Suppressor macrophage treated with lipopolysaccharide for 1 hour (primary cell): ENCODE measurements around the gene C1orf198.

ENCODE experiments used
- DNase-seq, 3 donors: peaks; one replicate each; pipeline ENCODE4 v3.0.0-alpha.2; 2020 to 2022

C1orf198 gene

DNA sequence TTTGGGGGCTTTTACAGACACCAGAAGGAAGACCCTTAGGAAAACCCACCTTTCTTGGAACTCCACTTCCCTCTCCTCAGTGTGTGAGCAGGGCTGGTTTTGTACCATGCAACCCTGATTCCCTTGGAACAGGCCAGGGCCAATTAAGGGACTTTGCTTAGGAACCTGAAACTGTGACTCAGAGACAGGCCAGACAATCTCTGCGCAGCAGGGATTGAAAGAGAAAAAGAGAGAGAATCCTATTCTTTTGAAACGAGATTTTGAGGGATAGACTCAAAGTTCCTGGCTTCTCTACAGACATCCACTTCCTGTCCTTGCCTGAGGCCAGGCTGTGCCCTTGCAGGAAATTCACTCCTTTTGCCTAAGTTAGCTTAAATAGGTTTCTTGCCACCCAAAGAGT is 23.1 kb upstream of the C1orf198 start:
- DNase-seq, result no peak

DNA sequence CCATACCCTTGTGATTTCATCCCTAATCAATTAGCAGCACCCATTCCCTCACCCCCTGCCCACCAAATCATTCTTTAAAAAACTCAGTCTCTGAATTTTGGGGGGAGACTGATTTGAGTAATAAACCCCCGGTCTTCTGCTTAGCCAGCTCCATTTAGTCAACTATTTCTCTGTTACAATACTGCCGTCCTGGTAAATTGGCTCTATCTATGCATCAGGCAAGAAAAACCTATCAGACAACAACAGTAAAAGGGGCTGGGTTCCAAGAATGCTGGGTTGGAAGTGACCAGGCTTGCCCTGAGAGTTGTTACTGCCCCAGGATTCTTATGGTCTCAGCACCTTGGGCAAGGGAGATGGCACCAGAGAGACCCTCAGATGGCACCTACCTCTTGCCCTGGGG is 16.3 kb upstream of the C1orf198 start:
- no peak for DNase-seq

GRCh38 chr1:230883967-230884366 is 15.6 kb upstream of the C1orf198 start:
- DNase-seq, result no peak

GRCh38 chr1:230879778-230880177 is 11.5 kb upstream of the C1orf198 start:
- DNase-seq, result no peak

DNA sequence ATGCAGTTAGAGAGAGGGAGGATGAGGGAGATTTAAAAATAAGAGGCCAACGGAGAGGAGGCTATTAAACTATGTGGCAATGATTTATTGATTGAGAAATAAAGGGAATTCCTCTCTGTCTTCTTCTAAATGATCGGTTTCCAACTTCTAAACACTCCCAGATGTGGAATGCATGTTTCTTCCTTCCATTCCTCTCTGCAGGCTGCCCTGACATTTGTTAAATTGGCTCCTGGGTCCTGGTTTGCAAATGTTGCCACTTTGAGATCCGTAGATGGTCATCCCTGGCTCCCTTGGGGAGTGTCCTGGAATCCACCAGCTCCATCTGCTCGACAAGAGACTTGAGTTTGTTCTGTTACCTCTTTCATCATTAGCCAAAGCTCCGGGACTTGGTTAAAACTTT is 10.3 kb upstream of the C1orf198 start:
- DNase-seq, result no peak

- DNase-seq, result no peak
These were observed 9.7 kb upstream of the C1orf198 start for GRCh38 chr1:230877924-230878590.

DNA sequence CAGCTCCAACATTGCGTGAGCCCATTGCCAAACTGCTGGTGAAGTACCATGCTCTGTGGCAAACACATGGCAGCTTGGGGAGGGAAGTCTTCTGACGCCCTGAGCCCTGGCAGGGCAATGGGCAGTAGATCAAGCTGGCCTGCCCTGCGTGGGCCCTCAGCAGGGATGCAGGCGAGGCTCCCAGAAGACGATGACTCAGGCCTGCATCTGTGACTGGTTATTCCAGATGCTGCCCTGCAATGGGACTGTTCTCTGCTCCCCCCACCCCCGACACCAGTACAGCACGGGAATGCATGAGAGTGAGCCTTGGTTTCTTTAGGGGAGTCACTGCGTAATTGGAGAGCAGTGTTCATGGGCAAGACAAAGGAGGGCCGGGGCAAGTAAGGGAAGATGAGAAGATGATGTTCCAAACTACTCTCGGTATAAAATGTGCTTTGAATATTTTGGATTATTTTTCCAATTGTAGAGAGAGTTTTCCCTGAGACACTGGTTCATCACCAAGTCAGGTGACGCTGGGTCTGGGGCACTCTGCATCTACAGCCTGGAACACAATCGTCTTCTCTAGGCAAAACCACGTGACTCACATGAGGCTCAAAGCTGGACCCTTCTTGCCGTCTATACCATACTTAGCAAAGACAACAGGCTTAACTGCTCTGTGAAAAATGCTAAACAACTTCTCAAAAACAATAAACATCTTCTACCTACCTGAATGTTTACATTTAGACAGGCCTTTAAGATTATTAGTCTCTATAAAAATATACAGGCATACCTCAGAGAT is 9.0 kb upstream of the C1orf198 start:
- no peak for DNase-seq

- DNase-seq, result no peak
These were observed 8.3 kb upstream of the C1orf198 start for GRCh38 chr1:230876660-230877059.

DNA sequence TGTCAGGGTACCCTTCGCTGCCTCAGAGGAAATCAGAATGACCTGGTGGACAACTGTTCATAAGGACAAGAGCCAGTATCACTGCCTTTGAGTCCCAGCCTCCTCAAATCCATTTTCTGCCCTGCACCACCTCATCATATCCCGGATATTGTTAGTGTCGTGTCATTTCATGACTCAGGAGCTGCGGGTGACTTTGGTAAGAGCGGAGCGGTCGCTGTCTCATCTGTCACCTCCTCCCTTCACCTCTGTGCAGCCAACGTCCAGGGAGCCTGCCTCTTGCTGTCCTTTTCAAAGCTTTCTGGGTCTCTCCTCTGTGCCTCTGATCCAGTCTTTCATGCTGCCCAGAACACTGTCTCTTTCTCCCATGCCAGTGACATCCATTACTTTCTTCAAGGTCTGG is 7.0 kb upstream of the C1orf198 start:
- no peak for DNase-seq

- no peak for DNase-seq
These were observed 2.6 kb upstream of the C1orf198 start for GRCh38 chr1:230870916-230871315.

DNA sequence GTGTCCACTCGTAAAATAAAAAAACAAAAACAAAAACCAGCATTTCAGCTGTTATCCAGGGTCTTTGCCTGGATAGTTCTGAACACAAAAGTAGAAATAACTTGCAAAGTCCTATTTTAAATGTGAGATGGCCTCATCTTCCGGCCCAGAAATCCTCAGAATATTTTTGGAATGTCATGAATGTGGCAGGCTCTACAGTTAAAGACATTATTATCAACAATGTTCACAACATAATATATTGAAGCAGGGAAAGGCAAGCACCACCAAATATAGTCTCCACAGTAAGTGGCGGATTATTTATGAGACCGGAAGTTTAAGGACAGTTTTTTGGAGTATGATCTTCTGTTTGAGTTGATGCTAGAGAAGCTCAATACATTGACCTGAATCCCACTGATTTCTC is 1.2 kb upstream of the C1orf198 start:
- no peak for DNase-seq

DNA sequence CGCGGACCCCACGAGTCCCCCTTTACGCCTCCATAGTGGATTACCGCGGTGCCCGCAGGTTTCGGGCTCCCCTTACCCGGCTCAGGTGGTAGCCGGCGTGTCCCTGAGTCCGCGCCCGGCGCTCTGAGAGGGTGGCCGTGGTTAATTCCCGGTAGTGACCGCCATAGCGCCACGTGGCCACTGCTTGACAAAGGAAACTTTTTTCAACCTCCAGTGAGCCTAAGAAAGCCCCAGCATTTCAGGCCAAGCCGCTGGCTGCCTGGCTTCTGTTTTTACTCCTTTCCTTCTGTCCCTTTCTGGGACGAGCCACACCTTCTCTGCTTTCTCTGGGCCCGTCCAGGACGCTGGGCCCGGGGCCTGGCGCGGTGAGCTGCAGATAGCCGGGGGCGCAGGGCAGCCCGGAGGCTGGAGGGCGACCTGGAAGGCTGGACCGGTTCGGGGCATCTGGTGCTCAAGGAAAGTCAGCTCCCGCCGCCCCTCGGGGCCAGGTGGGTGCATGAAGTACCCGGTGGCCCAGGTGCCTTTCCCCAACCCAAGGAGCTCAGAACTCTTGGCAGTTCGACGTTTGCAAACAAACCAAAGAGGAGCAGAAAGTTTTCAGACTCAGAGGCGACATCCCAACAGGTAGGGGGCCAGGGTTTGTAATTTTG is 540 bp upstream of the C1orf198 start:
- peak; percentile 56 to 69 (median 67) for DNase-seq

DNA sequence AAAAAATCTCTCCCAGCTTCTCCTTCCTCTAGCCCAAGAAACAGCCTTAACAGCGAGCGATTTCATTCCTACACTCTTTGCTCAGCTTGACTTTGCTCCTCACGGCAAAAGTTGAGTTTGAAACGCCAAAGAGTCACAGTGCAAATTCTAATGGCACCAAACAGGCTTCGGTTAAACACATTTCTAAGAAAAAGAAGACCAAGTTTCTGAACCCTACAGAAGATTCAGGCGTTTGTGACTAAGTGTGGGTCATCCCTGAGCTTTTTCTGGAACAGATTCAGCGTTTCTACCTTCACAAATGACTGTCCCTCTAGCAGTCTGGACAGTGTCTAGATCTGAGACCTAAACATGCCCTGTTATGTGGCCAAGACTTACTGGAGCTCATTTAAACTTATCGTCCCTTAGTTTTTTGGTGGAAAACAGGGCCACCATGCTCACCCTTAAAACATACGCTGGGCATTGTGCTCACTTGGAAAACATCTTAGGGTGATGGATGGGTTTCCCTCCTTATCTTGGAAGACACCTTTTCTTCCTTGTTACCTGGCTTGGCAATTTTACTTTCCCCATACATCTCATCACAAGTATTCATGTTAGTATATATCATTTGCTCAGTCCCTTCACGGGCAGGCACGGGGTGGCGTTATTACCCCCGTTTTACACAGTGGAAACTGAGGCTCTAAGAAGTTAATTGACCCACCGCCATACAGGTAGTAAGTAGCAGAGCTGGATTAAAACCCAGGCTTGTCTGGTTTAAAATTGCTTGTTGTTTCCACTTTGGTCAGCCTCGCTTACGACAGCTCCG is 1.0 kb downstream of the C1orf198 start:
- DNase-seq, result no peak

- peak; percentile 52 to 69 (median 53) for DNase-seq
These were observed 1.9 kb downstream of the C1orf198 start for GRCh38 chr1:230866171-230867070.

DNA sequence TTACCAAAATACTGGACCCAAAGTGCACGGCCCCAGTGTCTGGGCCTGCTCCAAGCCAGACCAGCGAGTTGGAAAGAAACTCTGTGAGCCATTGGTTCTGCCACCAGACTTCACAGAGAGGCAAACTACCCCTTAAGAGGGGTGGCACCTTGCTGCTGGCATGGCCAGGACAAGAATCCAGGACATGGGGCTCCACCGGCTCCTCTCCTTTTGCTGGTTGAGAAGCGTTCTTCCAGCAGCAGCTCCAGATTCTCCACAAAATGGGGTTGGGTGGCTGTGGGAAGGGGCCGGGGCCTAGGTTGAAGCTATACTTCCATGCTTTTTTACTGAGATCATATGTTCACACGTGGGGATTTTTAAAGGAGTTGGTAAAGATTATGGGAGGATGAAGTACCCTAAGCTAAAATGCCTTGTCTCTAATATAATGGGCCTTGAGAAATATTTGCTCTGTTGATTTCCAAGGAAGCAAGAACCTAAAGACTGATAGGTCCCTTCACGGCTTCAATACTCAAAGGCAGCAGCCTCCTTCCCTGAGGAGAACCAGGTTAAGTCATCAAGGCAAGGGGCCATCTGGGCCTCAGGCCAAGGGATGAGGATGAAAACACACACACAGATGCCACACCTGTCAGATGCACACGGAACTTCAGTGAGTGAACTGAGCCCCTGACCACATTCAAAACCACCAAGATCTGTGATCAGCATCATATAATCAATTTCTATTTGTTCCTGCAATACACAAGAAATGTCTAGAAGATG is 3.1 kb downstream of the C1orf198 start:
- DNase-seq, result no peak

DNA sequence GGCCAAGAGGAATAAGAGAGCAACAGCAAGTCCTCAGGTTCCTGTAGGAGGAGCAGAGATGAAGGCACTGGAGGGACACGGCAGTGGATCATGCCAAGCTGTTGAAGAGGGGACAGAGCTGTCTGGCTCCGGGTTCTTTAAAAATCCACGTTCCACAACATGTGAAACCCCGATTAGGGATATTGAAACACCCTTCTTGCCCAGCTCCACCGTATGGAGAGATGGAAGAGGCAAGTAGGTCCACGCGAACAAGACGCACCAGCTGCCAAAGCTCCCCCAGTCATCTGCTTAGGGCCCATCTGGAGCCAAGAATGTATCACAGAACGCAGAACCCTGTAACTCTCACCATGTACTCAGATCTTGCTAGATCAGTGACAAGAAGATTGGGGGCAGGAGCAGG is 3.9 kb downstream of the C1orf198 start:
- no peak for DNase-seq

- peak; percentile 27 to 63 (median 52) for DNase-seq
These were observed 4.9 kb downstream of the C1orf198 start for GRCh38 chr1:230863449-230863848.

DNA sequence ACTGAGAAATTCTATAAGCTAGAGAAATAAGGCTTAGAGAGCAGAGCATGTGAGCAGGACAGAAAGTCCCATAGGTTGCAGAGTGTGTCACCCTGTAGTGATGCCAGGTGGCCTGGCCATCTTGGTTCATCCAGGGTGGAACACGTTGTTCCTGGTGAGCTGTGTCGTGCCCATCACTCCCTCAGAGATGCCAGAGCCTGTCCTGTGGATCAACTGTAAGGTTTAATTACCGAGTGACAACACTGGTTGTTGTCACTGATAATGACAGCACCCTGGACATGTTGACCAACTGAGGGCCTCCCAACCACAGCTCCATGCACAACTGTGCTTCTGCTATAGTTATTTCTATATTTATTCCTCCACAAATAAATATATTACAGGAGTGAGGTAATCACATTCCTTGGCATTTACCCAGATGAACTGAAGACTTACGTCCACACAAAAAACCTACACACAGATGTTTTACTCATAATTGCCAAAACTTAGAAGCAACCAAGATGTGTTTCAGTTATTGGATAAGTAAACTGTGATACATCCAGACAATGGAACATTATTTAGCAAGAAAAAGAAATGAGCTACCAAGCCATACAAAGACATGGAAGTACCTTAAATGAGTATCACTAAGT is 6.2 kb downstream of the C1orf198 start:
- DNase-seq, result no peak

DNA sequence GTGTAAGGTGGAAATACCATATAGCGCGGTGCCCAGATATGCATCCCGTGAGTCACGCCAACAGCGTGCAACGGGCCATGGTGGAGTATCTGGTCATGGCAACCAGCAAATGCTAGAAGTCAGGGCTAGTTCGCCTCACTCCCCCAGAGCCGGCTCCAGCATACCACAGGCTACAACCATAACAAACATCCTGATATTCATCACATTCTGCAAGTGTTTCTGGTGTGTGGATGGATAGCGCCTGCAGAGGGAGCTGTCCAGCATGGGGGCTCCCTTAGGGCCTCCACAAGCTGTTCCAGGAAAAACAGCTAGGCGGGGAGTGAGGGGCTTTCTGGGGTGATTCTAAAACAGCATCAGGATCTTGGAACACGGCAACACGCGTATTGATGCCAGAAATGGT is 6.8 kb downstream of the C1orf198 start:
- no peak for DNase-seq

DNA sequence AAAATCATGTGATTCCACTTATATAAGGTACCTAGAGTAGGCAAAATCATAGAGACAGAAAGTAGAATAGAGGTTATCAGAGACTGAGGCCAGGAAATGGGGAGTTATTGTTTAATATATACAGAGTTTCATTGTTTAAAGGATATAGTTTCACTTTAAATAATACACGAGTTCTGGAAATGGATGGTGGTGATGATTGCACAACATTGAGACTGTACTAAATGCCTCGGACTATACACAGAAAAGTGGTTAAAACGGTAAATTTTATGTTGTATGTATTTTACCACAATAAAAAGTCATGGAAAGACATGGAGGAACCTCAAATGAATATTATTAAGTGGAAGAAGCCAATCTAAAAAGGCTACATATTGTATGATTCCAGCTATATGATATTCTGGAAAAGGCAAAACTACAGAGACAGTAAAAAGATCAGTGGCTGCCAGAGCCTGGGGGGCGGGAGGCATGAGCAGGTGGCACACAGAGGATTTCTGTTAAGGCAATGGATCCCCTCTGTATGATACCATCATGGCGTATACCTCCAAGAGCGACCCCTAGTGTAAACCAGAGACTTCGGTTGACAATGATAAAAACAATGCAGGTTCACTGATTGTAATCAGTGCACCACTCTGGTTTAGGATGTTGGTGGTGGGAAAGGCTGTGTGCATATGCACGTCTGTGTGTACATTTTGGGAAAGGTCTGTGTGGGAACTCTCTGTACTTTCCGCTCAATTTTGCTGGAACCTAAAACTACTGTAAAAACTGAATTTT is 7.5 kb downstream of the C1orf198 start:
- no peak for DNase-seq
